A673 (cell line): Measurements from ENCODE around the gene PRKCA. TPM values are rescaled to one million over a fixed set of nuclear protein-coding genes. Genes with fewer than 3 reads are reported as not detected.

Source experiments
- BruUV-seq: library from RNA; stranded (reverse); fragments of 400-500 nt; replicated peaks from 2 replicates; lab custom pipeline; 2021; lab: Mats Ljungman, UMichigan
- CTCF ChIA-PET: fragments of 300-600 bp; sonication (Branson Sonifier 250); formaldehyde crosslinking; loops from one replicate; lab custom pipeline; 2022; ENCODE audit warnings: antibody characterized with exemption; lab: Charles Lee
- POLR2A ChIA-PET: fragments of 300-600 bp; sonication (Branson Sonifier 250); formaldehyde crosslinking; loops from one replicate; lab custom pipeline; 2022; ENCODE audit warnings: antibody characterized with exemption; ENCODE audit not compliant: low non-redundant PET; lab: Charles Lee
- DNase-seq: peaks from one replicate; pipeline ENCODE4 v3.0.0-alpha.2; 2015; ENCODE audit warnings: low spot score
- H3K27ac ChIP-seq: fragments of 200-600 bp; sonication (generic); 2 replicates; pipeline ENCODE4 v1.5.1; 2016; ENCODE audit warnings: mixed run types, low read depth, mild to moderate bottlenecking, mixed read lengths, antibody characterized with exemption, low read length; ENCODE audit not compliant: poor library complexity, severe bottlenecking
- H3K27me3 ChIP-seq: fragments of 200-600 bp; sonication (generic); replicated peaks from 2 replicates; pipeline ENCODE4 v1.6.1; 2017; ENCODE audit warnings: mixed run types, low read depth, mild to moderate bottlenecking, mixed read lengths, antibody characterized with exemption, low read length; ENCODE audit not compliant: insufficient read depth, poor library complexity
- H3K36me3 ChIP-seq: fragments of 200-600 bp; sonication (generic); 2 replicates; pipeline ENCODE4 v1.6.1; 2016; ENCODE audit warnings: mixed run types, mild to moderate bottlenecking, mixed read lengths, antibody characterized with exemption, low read length; ENCODE audit not compliant: insufficient read depth, poor library complexity, severe bottlenecking
- H3K4me1 ChIP-seq: fragments of 200-600 bp; sonication (generic); 2 replicates; pipeline ENCODE4 v1.6.1; 2017; ENCODE audit warnings: mixed run types, mild to moderate bottlenecking, mixed read lengths, antibody characterized with exemption, low read length; ENCODE audit not compliant: insufficient read depth, poor library complexity, severe bottlenecking
- H3K4me3 ChIP-seq: fragments of 200-600 bp; sonication (generic); 2 replicates; pipeline ENCODE4 v1.5.1; 2016; ENCODE audit warnings: low read depth, mixed run types, mild to moderate bottlenecking, mixed read lengths, low read length; ENCODE audit not compliant: poor library complexity, severe bottlenecking
- H3K9me3 ChIP-seq: fragments of 200-600 bp; sonication (generic); 2 replicates; pipeline ENCODE4 v1.6.1; 2016; ENCODE audit warnings: mixed run types, low read depth, mild to moderate bottlenecking, mixed read lengths, antibody characterized with exemption, low read length; ENCODE audit not compliant: poor library complexity, severe bottlenecking
- CTCF ChIP-seq: fragments of 300-800, 200-600 bp; sonication (generic); conservative IDR thresholded peaks from 2 replicates; pipeline ENCODE4 v1.5.1; 2017; ENCODE audit warnings: low read depth, mild to moderate bottlenecking, antibody characterized with exemption, low read length, moderate library complexity, mixed read lengths
- EZH2 ChIP-seq: fragments of 200-600 bp; sonication (generic); IDR thresholded peaks from 2 replicates; pipeline ENCODE4 v1.6.1; 2017; ENCODE audit warnings: borderline replicate concordance, low read depth, mild to moderate bottlenecking, mixed read lengths, antibody characterized with exemption, low read length; ENCODE audit not compliant: poor library complexity, severe bottlenecking
- intact Hi-C: fragments of 100-400 bp; cut with micrococcal nuclease; formaldehyde crosslinking; loops from one replicate; pipeline ENCODE4 v1.10.0; 2022; ENCODE audit not compliant: unreplicated experiment
- total RNA-seq: library from RNA; stranded (reverse); gene quantifications from 2 replicates; pipeline ENCODE4 v1.2.3, GENCODE V29; 2021

Gene PRKCA
- total RNA-seq, 1 experiment from 2014 or later = 16.3 TPM

- H3K27ac ChIP-seq = no peak overlapping the region
- intact Hi-C loops = loop anchor here (1.0 to 5.0 kb wide), 4 partner anchors 177 to 418 kb away; no protein-coding TSS in a partner anchor
- ChIA-PET CTCF (no interaction called here), POLR2A (no interaction called here)
- no peak for TF ChIP-seq CTCF
- TF ChIP-seq EZH2 = no peak
- BruUV-seq = no TSS peak
- no peaks in the 10 kb centered on the region for H3K27me3 ChIP-seq
- H3K4me3 ChIP-seq = no peak overlapping the region
- H3K4me1 ChIP-seq = peaks cover 10% of the 10 kb centered on the region
- no peaks in the 10 kb centered on the region for H3K9me3 ChIP-seq
- DNase-seq = no peak
- H3K36me3 ChIP-seq = no peaks in the 10 kb centered on the region
These were observed 46.9 kb upstream of the PRKCA start for GRCh38 chr17:66255527-66255971.

DNA sequence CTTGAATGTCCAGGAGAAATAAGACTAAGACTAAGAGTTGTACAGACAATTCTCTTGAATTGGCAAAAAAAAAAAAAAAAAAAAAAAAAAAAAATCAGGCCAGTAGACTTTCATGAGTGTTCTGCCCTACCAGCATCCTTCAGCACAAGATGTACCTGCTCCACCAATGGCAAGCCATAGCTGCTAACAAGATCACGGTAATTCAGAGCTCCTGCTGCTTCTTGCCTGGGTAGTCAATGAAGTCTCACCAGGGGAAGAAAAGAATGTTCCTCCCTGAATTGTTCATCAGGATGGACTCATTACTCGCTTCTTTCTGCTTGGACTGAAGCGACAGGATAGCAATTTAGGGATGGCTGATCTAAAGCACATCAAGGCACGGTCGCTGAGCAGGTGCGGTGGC lies 42.1 kb upstream of the PRKCA start:
- no TSS peak for BruUV-seq
- peak; percentile 58 for DNase-seq
- Histone ChIP-seq H3K9me3 (no peaks in the 10 kb centered on the region), H3K4me3 (no peak overlapping the region), H3K27ac (no peak overlapping the region), H3K36me3 (no peaks in the 10 kb centered on the region), H3K4me1 (peaks cover 8% of the 10 kb centered on the region), H3K27me3 (no peaks in the 10 kb centered on the region)
- intact Hi-C loops = no loop called here
- TF ChIP-seq CTCF = no peak
- no peak for TF ChIP-seq EZH2
- ChIA-PET POLR2A (no interaction called here), CTCF (no interaction called here)

GRCh38 chr17:66260688-66261087 lies 41.7 kb upstream of the PRKCA start:
- Histone ChIP-seq H3K4me3 (no peak overlapping the region), H3K27ac (no peak overlapping the region), H3K27me3 (no peaks in the 10 kb centered on the region), H3K9me3 (no peaks in the 10 kb centered on the region), H3K4me1 (peaks cover 4% of the 10 kb centered on the region), H3K36me3 (no peaks in the 10 kb centered on the region)
- no TSS peak for BruUV-seq
- no peak for DNase-seq
- ChIA-PET CTCF (no interaction called here), POLR2A (no interaction called here)
- no peak for TF ChIP-seq CTCF
- TF ChIP-seq EZH2 = no peak
- intact Hi-C loops = no loop called here
